GM19372 (cell line): ENCODE measurements around the gene TPH2.

ENCODE experiments used
- ATAC-seq: cut with Tn5 transposase; IDR thresholded peaks from one replicate; pipeline ENCODE4 v1.9.1; 2021; ENCODE audit warnings: mild to moderate bottlenecking, low read depth, moderate library complexity; ENCODE audit not compliant: unreplicated experiment

The TPH2 gene

DNA sequence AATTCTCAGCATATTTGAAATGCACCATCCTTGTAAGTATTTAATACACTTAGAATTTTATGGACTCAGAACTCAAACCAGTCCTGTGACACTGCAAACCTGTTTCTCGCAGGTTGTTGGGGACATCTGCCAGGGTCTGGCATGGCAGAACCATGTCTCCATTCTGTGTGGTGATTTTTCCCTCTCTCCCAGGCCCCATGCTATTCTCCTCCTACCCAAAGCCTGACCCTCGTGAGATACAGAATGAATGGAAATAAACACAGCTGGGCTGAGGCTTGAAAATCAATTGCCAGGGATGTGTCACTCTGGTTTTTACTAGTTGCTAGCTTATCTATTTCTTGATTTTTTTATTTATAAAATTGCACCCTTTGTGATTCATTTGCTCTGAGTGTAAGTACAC is 19.8 kb downstream of the TPH2 start:
- ATAC-seq: no peak

DNA sequence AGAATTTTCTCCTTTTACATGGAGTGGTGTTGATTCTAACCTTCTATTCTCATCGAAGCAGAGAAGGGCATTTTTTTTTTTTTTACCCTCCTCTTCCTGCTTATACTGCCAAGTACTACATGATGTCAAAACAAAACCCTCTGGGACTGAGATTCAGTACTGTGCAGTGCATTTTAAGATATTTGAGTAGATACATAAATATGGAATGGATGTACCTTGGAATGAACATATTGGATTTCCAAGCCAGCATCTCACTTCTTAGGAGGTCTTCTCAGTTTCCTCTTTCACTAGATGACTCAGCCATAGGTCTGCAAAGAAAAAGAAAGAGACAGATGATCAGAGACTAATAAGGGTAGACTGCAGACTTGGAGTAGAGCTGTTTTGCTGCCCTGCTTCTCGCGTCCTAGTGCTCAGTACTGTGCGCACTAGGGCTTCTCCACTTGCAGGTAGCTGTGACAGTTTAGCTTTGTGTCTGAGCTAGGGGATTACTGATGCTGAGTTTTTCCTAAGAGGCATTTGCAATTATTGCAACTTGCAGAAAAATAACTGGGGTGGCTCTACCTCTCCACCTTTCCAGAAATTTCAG is 20.4 kb downstream of the TPH2 start:
- no peak for ATAC-seq

DNA sequence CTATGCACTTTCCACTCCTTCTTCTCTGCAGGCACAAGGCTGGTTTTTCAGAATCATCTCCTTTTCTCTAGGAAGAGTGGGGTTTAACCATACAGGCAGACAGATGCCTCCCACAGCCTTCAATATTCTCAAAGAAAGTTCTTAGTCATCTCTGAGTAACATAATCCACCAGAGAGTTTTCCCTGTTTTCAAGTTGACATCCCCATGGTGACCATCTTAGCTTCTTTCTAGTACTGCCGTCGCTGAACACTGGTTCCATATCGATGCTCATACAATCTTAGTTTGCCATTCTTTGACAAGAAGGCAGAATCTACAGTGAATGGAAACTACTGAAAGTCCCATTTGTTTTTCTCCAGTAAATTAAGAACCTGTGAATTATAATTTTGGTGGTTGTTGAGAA is 28.6 kb downstream of the TPH2 start:
- no peak for ATAC-seq

DNA sequence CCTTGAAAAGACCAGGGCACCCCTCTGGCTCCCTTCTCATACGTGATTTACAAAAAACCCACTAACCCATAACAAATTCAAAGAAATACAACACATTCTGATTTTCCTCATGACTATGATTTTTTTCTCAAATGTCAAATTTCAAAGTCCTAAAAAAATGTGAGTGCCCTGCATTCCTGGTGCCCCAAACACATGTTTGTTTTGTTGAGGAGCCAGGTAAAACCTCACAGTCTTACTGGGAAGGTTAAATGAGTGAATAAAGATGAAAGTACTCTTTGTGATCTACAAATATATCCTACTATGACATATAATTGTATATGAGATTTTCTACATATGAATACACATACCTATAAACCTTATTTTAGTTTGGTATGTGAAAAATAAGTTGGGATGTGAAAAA is 30.7 kb downstream of the TPH2 start:
- ATAC-seq: no peak

DNA sequence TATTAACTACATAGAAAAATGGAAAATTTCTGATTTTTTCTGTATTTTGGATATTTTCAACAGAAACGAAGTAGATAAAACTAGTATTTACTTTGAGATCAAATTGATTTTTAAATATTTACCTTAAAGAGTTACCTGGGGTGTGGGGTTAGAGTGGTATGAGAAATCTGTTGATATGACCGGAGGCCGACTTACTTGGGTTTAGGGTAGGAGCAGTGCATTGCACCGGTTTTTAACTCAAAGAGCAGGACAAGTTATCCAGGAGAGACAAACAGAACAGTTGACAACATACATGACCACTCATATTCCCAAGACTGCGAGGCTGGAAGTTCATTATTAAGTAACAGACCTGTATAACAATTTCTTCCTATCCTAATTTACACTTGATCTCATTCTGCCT is 31.4 kb downstream of the TPH2 start:
- no peak for ATAC-seq

DNA sequence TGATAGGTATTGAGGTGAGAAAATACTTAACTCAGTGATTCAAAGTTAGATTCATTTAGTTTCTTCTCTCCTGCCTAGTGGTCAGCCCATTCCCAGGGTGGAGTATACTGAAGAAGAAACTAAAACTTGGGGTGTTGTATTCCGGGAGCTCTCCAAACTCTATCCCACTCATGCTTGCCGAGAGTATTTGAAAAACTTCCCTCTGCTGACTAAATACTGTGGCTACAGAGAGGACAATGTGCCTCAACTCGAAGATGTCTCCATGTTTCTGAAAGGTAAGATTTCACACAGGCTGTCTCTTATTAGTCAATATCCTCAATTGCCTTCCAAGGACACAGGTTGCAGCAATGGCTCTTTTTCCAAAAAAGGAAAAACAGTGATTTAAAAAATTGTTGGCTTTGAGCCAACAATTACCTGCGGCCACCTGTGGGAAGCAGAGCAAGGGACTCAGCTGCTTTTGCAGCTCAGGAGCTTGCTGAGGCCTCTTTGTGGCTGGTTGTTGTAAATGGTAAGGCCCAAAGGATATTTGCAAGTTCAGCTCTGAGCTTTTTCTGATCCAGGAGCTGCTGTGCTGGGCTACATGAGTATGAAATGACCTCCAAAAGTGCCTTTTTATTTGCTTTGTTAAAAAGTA is 33.9 kb downstream of the TPH2 start:
- no peak for ATAC-seq

DNA sequence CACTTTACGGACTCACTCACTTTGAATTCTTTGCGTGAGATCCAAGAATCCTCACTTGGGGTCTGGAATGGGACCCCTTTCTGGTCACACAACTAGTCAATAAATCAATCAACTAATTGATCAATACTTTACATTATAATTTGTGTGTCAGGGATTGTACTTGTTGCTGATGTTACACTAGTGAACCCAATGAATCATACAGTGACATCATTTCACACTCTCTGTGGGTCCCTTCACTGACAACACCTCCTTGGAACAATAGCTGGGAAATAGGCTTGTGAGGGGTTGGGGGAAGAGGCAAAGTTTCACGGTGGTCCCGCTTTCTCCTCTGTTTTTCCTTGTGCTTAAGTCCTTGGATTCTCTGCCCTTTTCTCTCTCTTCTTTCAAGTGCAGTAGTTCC is 35.0 kb downstream of the TPH2 start:
- ATAC-seq: no peak

DNA sequence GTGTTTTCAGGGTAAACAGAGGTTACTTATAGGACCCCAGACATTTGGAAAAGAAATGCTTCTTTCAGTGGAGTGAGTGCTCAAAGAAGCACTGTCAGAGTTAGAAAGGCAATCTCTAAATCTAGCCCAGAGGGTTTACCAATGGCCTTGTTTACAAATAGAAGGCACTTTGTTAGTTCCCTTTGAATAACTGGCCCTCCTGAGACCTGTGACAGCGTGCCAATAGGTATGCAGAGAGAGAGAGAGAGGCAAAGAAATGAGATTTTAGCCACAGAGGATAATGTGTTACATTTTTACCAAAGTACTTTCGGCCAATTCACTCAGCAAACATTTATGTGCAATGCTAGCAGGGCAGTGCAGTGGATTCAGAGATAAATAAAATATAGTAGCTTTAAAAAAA is 41.9 kb downstream of the TPH2 start:
- ATAC-seq: no peak

DNA sequence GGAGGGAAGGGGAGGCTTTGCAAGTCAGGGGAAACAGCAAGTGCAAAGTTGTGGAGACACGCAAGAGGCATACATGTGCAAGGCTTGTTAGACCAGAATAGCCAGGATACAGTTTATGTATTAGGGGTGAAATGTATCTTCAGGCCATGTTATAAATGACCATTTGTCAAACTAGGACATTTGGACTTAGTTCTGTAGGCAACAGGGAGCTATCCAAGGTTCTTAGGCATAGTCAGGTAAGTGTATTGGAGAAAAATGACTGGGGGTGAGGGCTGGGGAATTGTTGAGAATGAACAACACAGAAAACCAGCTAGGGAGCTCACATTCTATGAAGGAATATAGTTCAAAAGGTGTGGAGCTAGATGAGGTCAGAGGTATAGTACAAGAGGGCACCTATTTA is 42.5 kb downstream of the TPH2 start:
- ATAC-seq: no peak

DNA sequence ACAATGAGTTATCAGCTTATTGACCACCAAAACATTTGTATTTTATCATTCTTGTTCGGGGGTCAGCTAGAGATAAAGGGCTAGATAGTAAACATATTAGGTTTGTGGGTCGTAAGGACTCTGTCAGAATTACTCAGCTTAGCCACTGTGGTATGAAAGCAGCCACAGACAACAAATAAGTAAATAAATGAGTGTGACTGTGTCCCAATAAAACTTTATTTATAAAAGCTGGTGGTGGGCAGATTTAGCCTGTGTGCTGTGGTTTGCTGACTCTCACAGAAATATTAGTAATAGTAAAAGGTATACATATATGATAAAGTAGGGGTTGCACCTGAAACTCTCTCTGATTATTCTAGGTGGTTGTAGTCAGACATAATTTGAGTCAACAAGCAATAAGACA is 56.1 kb downstream of the TPH2 start:
- no peak for ATAC-seq

DNA sequence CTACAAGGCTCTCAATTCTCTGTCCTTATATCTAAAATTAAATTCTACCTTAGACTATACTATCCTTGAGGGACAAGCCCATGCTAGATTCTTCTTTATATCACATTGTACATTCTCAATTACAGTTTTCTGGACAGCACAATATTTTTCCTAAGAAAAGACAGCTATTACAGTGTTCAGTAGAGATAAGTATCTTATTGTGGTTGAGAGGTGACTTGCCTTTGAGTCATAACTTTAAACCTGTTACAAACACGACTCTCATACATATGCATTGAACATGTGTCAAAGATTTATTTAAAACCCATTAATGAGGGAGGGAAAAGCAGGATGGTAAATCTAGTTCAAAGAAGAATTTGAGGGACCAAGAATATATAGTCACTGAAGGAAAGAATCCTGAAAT is 61.1 kb downstream of the TPH2 start:
- no peak for ATAC-seq

DNA sequence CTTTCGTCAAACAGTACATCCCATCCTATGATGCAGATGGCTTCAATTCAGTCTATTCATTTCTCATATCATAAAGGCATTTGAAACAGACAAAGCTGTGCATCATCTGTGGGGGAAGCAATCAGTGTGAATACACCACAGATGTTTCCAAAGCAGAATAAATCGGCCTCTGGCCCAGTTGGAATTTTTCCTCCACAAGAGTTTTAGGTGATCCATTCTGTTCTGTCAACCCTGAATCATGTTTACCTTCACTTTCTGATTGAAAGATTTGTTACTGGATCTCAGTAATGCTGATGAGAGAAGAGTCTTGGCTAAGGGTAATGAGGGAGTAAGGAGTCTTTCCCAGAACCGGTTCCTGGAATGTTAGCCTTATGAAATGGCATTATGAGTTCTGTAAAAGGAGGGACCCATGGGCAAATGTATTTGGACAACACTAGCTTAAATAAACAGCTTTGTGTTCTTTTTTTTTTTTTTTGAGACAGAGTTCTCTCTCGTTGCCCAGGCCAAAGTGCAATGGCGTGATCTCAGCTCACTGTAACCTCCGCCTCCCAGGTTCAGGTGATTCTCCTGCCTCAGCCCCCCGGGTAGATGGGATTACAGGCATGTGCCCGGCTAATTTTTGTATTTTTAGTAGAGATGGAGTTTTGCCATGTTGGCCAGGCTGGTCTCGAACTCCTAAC is 62.5 kb downstream of the TPH2 start:
- ATAC-seq: no peak

DNA sequence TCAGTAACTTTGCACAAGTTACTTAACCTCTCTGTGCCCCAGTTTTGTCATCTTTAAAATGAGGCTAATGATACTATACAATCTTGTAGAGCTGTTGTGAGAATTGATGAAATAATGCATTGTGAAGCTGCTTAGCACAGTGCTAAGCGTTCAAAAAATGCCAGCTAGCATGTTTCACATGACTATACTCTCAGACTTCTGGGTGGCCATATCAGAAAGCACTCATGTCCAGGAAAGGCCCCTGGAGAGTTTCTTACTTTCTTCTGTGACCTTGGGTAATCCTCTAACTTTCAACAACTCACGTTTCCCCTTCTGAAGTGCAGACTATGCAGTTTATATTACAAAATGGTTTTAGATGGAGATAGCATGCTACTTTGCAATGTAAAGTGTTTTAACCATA is 68.1 kb downstream of the TPH2 start:
- ATAC-seq: no peak

DNA sequence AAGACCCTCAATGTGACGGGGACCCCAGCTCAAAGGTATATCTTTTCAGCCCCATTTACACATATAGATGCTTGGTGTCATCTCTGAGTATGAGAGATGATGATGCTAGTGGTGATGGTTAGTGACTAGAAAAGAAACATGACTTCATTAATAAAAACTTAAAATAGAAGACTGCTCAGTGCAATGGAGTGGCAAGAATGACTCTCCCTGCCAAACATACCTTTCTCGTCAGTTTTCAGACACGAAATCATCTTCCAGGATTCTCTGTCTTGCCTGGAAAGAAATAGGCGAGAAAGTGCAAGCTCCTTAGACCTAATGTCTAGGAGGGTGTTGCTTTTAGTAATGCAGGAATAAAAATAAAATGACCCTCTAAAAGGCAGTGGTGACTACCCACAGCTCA is 71.7 kb downstream of the TPH2 start:
- no peak for ATAC-seq

DNA sequence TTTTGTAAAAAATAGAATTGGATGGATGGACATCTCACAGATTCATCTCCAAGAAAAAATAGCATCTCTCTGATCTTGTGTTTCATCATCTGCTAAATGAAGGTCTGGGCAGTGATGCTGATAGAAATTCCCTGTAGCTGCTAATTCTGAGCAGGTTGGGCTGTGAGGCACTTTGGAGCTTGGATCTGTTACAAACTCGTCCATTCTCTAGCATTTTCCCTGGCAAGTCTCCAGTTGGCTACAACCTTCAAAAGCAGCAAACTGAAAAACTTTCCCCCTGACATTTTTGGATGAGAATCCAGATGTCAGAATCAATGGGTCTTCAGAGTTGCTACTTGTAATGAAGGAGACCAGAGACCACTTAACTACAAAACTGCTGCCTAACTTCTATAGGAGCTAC is 72.7 kb downstream of the TPH2 start:
- ATAC-seq: no peak

DNA sequence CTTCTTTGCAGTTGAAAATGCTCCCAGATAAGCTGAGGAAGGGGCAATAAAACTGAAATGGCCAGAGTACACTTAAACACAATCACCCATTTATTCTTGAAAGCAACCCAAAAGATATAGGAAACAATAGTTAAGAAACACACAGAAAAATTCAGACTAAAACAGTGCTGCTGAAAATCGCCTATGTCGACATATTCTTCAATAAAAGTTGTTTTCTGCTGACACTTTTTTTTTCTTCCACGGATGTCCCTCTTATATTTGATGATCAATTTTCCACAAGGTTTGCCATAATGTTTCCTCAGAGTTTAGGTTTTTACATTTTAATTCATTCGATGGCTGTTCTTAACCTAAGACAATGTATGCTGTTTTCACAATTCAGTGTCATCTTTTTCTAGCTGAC is 74.2 kb downstream of the TPH2 start:
- ATAC-seq: no peak

DNA sequence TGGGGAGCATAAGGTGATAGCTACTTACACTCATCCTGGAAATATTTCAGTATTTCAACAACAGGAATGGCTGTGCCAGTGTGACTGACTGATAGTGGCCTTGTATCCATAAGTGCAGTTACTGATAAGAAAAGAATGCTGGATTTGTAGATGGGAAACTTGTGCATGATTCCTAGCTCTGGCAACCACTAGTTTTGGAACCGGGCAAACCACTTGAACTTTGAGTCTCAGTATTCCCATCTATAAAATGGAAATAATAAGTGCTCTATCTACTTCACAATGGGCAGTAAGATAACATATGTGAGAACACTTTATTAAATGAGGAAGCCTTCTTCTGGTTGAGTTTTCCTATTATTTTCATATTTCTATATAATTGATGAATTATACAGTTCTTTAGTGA is 77.2 kb downstream of the TPH2 start:
- ATAC-seq: no peak

DNA sequence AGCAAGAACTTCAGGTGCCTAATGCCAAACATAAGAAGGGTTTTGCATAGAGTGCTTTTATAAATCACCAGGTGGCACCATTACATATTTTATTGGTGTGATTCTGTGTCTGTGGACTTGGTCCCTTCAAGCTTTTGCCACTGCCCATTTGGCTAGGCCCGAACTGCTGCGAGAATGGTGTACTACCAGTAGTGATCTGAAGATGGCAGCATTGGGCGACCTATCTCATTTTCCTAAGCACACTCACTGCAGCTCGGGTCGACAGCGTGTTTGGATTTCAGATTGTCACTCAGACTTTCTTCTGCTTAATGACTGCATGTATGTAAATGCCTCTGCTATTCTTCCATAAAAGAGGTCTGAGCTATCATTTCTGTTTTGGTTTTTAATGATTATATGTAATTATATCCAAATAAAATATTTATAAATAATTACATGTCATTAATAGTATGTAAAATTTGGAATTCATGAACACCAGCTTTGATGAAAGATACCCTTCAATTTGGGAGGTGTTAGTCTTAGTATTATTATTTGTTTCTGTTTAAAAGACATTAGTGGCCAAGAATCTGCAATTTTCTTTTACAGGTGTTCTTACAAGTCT is 78.5 kb downstream of the TPH2 start:
- peak; percentile 98 for ATAC-seq

DNA sequence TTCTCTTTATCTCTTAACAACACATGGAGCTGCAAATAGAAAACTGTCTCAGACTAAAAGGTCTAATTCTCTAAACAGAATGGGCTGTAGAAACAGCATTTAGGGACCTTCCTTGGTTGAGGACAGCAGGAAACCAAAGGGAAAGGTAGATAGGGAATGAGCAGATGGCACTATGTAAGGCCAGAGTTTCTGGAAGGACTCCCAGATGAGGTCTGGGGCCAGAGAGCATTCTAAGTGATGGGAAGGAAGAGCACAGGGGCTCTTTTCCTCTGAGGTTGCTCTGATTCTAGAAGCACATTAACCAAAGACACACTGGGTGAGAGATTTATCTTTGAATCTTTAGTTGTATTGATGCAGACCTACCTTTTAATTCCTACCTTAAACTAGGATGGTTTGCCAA is 79.4 kb downstream of the TPH2 start:
- ATAC-seq: no peak

DNA sequence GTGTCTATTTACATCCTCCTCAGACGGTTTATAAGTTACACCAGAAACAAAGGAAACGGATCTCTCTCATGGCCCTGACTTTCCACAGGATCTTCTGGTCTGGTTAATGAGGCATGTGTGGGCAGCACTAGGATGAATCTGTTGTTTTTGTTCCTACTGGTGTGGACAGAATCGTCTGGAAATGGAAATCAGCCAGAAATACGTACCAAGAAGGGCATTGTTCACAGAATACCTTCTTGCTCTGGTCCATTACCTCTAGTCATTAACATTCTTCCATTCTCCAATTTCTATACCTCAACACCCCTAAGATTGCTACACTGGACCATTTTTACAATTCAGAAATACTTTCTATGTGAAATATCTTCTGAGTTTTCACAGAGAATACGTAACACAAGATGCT is 86.0 kb downstream of the TPH2 start:
- no peak for ATAC-seq

DNA sequence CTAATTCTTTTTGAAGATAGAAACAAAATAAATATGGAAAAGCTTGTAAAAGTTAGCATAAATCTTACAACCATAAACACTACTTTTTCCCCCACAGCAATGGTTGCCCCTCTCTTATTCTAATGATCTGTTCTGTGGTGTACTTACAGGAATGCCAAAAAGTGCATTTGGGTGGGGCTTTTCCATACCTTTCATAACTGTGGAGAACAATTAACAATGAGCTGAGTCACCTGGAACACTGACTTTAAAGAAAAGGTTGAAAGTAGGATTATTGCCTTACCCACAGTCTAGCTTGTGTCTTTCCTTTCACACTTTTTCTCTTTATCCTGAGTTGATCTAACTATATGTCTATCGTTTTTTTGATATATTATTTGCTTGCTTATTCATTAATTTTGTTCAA is 86.9 kb downstream of the TPH2 start:
- no peak for ATAC-seq

DNA sequence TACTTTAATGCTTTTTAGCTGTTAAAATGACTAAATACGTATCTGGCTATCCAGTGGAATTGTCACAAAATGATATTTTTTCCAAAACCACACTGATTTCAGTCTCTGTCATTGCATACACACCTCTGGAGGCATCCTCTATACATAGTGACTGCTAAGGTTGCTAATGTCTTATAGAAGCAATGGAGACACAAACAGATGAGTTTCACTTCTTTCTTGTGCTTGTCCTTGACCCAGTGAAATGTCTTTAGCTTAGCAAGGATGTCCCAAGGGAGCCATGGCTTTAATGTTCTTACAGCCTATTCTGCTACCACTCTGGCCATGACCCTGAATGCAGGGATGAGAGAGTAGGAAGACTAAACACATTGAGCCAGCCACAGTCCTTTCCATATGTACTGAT is 90.3 kb downstream of the TPH2 start:
- ATAC-seq: no peak
